Measurements from ENCODE around the gene ATXN7L1. TPM values are rescaled to one million over a fixed set of nuclear protein-coding genes. Genes with fewer than 3 reads are reported as not detected.

The ATXN7L1 gene
- total RNA-seq, 4 donors from 2014 or later = 8.1 to 13.5 (median 9.1) TPM

DNA sequence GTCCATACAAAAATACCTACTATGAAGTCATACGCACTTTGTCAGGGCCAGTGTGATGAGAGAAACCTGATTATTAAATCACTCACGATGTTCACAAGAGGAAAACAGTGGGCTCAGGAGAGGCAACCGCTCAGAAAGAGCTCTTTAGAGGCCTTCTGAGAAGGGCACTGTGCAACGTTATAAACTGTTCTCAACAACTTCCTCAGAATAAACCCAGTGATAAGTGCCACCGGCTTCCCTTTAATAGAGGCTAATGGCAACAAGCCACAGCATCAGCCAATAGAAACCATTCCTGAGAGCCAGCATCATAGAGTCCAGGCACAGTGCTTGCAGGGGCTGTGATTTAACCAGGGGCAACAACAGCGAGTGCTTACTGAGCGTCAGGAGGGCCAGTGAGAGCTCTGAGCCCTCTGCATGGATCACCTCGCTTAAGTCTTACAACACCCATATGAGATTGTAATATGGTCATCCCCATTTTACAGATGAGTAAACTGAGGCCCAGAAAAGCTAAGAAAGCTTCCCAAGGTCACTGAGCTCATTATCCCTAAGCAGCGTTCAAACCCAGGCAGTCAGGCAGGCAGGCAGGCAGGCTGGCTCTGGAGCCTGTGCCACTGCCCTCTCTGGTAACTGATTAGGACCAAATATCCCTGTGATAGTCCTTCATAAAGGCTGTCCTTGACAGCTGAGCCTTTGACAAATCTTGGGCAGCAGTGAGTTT is 30.9 kb upstream of the ATXN7L1 start:
- TF ChIP-seq, protein P1, sequence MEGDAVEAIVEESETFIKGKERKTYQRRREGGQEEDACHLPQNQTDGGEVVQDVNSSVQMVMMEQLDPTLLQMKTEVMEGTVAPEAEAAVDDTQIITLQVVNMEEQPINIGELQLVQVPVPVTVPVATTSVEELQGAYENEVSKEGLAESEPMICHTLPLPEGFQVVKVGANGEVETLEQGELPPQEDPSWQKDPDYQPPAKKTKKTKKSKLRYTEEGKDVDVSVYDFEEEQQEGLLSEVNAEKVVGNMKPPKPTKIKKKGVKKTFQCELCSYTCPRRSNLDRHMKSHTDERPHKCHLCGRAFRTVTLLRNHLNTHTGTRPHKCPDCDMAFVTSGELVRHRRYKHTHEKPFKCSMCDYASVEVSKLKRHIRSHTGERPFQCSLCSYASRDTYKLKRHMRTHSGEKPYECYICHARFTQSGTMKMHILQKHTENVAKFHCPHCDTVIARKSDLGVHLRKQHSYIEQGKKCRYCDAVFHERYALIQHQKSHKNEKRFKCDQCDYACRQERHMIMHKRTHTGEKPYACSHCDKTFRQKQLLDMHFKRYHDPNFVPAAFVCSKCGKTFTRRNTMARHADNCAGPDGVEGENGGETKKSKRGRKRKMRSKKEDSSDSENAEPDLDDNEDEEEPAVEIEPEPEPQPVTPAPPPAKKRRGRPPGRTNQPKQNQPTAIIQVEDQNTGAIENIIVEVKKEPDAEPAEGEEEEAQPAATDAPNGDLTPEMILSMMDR (IDR thresholded peaks at IDR 0.05) = no peak
- TF ChIP-seq POLR2A (IDR thresholded peaks at IDR 0.05) = no peak
- intact Hi-C loops (cut with DNase I; ENCODE audit: low total_unique reads) = no loop called here
- DNase-seq (ENCODE audit: low spot score in 2 of 2) = no peak
- 75 to 81% methylated on average over 9 of the region's 9 CpGs for WGBS, 2 donors
- no peak overlapping the region for H3K4me3 ChIP-seq (ENCODE audit: low read depth, poor library complexity, severe bottlenecking)

DNA sequence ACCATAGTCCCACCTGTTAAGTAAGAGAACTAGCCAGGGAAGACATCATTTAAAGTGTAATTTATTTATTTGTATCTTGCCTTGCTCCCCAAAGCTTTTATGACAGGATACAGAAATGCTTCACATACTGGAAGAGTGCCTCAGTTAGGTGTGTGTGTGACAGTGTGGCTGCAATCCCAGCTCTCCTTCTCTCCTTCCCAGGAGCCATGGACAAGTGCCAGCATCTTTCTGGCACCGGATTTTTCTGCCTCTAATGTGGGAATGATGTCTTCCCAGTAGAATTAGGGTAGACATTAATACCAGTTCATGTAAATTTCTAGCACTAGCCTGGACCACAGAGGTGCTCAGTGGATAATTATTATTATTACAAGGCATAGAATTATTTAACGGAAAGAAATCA is 30.3 kb upstream of the ATXN7L1 start:
- 24 to 29% methylated on average over 2 of the region's 2 CpGs for WGBS, 2 donors
- DNase-seq (ENCODE audit: low spot score in 2 of 2) = no peak
- intact Hi-C loops (cut with DNase I; ENCODE audit: low total_unique reads) = no loop called here
- no peak for TF ChIP-seq POLR2A (IDR thresholded peaks at IDR 0.05)
- TF ChIP-seq, protein P1 (IDR thresholded peaks at IDR 0.05) = no peak
- no peak overlapping the region for H3K4me3 ChIP-seq (ENCODE audit: low read depth, poor library complexity, severe bottlenecking)

DNA sequence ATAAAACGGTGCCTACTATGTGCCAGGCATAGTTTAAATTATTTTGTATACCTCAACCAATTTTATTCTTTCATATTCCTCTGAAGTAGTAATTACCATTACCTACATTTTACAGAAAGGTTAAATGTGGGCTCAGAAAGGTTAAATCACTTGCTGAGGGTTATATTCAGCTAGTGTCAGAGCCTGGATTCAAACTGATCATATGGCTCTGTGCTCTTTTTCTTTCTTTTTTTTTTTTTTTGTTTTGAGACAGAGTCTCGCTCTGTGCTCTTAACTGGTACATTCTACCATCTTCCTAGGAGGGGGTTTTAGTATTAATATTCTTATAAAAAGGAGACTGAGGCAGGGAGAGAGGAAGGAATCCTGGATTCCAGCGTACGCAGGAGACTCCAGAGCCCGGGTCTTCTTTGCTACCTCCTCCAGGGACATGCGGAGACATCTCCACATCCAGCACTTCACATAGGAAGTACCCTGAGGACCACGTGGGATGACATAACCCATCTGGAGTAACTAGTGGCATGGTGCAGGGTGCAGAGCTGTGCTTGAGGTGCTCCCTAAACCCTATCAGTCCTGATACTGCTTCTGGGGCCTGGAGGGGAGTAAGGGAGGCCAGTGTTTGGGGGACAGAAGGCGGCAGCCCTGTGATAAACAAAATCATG is 29.6 kb upstream of the ATXN7L1 start:
- WGBS, 2 donors = 77 to 79% methylated on average over 8 of the region's 8 CpGs
- no peak for DNase-seq (ENCODE audit: low spot score in 2 of 2)
- no peak overlapping the region for H3K4me3 ChIP-seq (ENCODE audit: low read depth, poor library complexity, severe bottlenecking)
- TF ChIP-seq, protein P1 (IDR thresholded peaks at IDR 0.05) = no peak
- TF ChIP-seq POLR2A (IDR thresholded peaks at IDR 0.05) = no peak
- intact Hi-C loops (cut with DNase I; ENCODE audit: low total_unique reads) = no loop called here

DNA sequence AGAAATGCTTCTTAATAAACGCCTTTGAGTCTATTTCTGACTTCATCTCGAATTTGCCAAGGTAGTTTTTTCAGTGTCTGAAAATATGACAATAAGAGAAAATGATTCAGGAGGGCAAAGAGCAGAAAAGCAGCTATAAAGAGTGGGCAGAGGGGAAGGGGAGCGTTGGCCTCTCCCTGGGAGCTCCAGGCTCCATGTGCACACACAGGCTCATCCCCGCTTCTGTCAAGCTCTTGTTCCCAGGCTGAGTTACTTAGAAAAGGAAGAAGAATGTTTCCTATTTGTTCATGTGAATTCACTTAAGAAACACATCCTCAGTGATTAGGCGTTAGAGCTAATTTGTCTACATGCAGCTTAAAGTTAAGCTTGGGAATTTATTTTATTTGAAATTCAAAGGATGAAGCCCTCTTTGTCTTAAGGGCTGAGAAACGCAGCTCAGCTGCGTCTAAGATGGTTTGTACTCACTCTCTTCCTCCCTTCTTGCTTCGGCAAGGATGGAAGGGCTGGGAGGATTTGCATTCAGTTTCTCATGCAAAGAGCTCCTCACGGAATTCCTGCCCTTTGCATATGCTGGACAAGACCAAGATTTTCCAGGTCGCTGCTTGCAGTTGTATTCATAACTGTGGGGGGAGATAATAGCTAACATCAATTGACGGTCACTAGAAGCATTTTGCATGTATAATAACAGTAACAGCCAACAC is 29.0 kb upstream of the ATXN7L1 start:
- TF ChIP-seq POLR2A (IDR thresholded peaks at IDR 0.05) = no peak
- TF ChIP-seq, protein P1 (IDR thresholded peaks at IDR 0.05) = no peak
- WGBS, 2 donors = 85 to 91% methylated on average over 11 of the region's 11 CpGs
- intact Hi-C loops (cut with DNase I; ENCODE audit: low total_unique reads) = no loop called here
- no peak overlapping the region for H3K4me3 ChIP-seq (ENCODE audit: low read depth, poor library complexity, severe bottlenecking)
- DNase-seq (ENCODE audit: low spot score in 2 of 2) = no peak

DNA sequence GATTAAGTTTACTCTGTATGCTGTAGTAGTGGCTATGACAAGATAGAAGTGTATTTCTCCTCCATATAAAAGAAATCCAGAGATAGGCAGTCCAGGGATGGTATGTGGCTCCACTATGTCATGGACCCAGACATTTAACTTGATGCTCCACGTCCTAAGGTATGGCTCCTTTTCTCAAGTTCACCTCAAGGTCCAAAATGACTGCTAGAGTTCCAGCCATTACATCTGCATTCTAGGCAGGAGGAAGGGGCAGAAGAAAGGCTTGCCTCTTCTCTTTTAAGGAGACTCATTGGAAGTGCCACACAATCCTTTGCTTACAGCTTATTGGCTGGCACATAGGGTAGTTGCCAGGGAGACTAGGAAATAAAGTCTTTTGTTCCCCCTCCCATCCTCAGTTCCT is 27.7 kb upstream of the ATXN7L1 start:
- no peak for DNase-seq (ENCODE audit: low spot score in 2 of 2)
- TF ChIP-seq, protein P1 (IDR thresholded peaks at IDR 0.05) = no peak
- no peak for TF ChIP-seq POLR2A (IDR thresholded peaks at IDR 0.05)
- intact Hi-C loops (cut with DNase I; ENCODE audit: low total_unique reads) = no loop called here
- 92 to 96% methylated on average over 1 of the region's 1 CpG for WGBS, 2 donors
- no peak overlapping the region for H3K4me3 ChIP-seq (ENCODE audit: low read depth, poor library complexity, severe bottlenecking)
